Colonic mucosa (tissue), 4 donors: ENCODE measurements around the gene PKD1. TPM values are rescaled to one million over a fixed set of nuclear protein-coding genes. Genes with fewer than 3 reads are reported as not detected.
"Not testable (repeated sequence)": the region's sequence is repeated elsewhere in the genome, so short reads cannot be mapped to it uniquely, and the experiment has no call there.

Experiments
- DNase-seq: peaks from one replicate; pipeline ENCODE4 v3.0.0-alpha.2; 2020
- H3K27ac ChIP-seq: fragments of 200-600 bp; one replicate; pipeline ENCODE4 v1.8.0; 2021
- H3K27me3 ChIP-seq: fragments of 200-600 bp; one replicate; pipeline ENCODE4 v1.8.0; 2021
- H3K36me3 ChIP-seq: fragments of 200-600 bp; one replicate; pipeline ENCODE4 v1.8.0; 2021
- H3K4me1 ChIP-seq: fragments of 200-600 bp; one replicate; pipeline ENCODE4 v1.8.0; 2021; ENCODE audit warnings: mild to moderate bottlenecking
- H3K4me3 ChIP-seq: fragments of 200-600 bp; one replicate; pipeline ENCODE4 v1.8.0; 2021
- H3K9ac ChIP-seq, 2 donors: one replicate each; pipeline ENCODE4 v1.7.0; 2013; ENCODE audit warnings: control low read depth in 2 of 2, low read depth in 2 of 2, low read length in 2 of 2
- H3K9me3 ChIP-seq: fragments of 200-600 bp; one replicate; pipeline ENCODE4 v1.8.0; 2021
- intact Hi-C: fragments of 100-400 bp; cut with DNase I; formaldehyde crosslinking; loops from one replicate; pipeline ENCODE4 v1.14.1; 2022
- total RNA-seq, 2 donors: library from RNA; stranded (reverse); fragmentation: NEBNext Ultra II Directional in 1 of 2; extraction: Animal tissue kit (Norgen Biotek cat#: 25700) in 1 of 2; gene quantifications; one replicate each; pipeline ENCODE4 v1.2.1, GENCODE V29; 2021
- TF ChIP-seq, protein P1 (sequence below): fragments of 200-600 bp; IDR thresholded peaks from one replicate; pipeline ENCODE4 v1.8.0; 2022; ENCODE audit warnings: antibody characterized with exemption, mild to moderate bottlenecking
- donor health status: healthy.
- donor health status: DM: no; HTN: no; CAD: no.
- donor health status: DM: no; HTN: no; CAD: no.

The PKD1 gene
- total RNA-seq, 2 donors from 2014 or later = 48.2 to 83.5 TPM

DNA sequence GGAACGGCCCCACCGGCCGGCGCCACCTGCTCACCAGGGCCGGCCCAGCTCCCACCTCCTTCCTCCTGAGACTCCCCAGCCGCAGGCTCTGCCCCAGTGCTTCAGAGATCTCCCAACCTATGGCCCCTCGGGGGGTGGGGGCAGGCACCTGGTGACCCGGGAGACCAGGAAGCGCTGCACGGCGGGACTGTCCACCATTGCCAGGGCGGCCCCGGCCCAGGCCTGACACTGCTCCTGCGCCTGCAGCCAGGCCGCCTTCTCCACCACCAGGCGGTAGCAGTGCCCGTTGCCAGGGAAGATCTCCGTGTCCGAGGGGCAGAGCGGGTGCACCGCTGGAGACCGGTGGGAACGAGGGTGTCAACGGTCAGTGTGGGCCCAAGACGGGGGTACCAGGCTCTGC lies 18.4 kb downstream of the PKD1 start:
- H3K4me1 ChIP-seq, H3K9ac ChIP-seq, H3K9me3 ChIP-seq, intact Hi-C loops, DNase-seq, H3K27ac ChIP-seq, H3K4me3 ChIP-seq, H3K36me3 ChIP-seq, H3K27me3 ChIP-seq: not testable (repeated sequence)

DNA sequence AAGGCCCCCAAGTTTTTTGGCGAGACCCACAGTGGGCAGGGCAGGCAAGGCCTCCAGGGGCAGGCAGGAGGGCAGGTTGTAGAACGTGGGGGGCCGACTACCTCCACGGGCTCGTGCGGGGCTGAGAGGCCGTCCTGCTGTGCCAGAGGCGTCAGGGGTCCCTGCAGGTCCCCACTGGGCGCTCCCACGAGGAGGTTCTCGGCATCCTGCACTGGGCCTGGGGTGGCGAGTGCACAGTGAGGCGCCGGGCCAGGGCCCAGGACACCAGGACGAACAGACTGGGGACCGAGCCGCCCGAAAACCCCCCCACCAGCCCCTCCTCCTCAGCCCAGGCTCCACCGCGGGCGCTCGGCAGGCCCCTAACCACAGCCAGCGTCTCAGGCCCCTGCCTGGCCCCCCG lies 19.3 kb downstream of the PKD1 start:
- H3K9me3 ChIP-seq, H3K27me3 ChIP-seq, intact Hi-C loops, H3K4me1 ChIP-seq, H3K4me3 ChIP-seq, H3K27ac ChIP-seq, H3K9ac ChIP-seq, H3K36me3 ChIP-seq, DNase-seq: not testable (repeated sequence)

DNA sequence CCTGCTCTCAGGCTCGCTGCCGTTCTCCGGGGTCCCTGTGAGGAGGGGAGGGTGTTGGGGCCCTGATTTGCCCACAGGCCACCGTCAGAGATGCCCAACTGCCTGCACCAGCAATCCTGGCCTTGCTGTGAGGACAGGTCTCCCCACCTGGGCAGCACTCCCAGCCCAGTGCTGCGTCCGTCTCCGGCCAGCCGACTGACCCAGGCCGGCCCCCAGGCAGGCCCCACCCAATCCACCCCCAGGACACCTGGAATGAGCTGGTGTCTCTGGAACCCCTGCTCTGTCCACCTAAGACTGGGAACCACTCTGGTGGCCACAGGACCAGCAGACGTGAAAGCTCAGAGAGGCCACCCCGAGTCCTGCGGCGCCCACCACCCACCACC lies 20.1 kb downstream of the PKD1 start:
- DNase-seq = no peak
- H3K9me3 ChIP-seq = no peaks in the 10 kb centered on the region

DNA sequence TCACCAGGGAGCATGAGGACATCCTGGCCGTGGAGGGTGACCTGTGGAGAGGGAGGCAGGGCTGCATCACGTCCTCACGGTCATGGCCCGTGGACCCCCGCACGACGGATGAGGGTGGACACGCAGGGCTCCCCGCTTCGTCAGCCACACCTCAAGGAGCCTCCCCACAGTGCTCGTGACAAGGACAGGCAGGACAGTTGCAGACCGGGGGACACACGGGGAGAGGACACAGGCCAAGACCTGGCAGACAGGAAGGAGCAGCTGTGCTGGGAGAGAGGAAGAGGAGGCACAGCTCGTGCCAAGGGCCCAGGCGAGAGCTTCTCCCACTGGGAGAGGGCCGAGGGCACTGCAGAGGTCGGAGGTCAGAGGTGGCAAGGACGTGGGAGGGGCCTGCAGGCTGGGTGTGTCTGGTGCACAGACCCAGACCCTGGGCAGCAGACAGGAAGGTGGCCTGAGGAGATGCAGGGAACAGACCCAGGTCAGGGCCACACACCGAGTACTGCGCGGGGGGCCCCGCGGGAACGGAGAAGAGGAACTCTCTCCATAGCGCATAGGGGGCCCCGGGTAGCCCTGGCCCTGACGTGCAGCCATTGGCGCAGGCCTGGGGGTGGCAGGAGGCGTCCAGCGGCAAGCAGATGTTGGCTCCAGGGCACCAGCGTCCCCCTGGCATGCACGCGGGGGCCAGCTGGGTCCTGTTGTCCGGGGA lies 20.7 kb downstream of the PKD1 start:
- H3K27ac ChIP-seq, H3K4me1 ChIP-seq, H3K9ac ChIP-seq, H3K27me3 ChIP-seq, H3K4me3 ChIP-seq, DNase-seq, H3K36me3 ChIP-seq, intact Hi-C loops, H3K9me3 ChIP-seq: not testable (repeated sequence)

More for the DNA sequence above, 20.1 kb downstream of the PKD1 start:
- Histone ChIP-seq H3K27me3 (no peaks in the 10 kb centered on the region), H3K4me3 (no peak overlapping the region), H3K4me1 (no peaks in the 10 kb centered on the region), H3K9ac (no peak overlapping the region), H3K27ac (no peak overlapping the region), H3K36me3 (no peaks in the 10 kb centered on the region)
- TF ChIP-seq, protein P1, sequence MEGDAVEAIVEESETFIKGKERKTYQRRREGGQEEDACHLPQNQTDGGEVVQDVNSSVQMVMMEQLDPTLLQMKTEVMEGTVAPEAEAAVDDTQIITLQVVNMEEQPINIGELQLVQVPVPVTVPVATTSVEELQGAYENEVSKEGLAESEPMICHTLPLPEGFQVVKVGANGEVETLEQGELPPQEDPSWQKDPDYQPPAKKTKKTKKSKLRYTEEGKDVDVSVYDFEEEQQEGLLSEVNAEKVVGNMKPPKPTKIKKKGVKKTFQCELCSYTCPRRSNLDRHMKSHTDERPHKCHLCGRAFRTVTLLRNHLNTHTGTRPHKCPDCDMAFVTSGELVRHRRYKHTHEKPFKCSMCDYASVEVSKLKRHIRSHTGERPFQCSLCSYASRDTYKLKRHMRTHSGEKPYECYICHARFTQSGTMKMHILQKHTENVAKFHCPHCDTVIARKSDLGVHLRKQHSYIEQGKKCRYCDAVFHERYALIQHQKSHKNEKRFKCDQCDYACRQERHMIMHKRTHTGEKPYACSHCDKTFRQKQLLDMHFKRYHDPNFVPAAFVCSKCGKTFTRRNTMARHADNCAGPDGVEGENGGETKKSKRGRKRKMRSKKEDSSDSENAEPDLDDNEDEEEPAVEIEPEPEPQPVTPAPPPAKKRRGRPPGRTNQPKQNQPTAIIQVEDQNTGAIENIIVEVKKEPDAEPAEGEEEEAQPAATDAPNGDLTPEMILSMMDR = no peak
- intact Hi-C loops = no loop called here

DNA sequence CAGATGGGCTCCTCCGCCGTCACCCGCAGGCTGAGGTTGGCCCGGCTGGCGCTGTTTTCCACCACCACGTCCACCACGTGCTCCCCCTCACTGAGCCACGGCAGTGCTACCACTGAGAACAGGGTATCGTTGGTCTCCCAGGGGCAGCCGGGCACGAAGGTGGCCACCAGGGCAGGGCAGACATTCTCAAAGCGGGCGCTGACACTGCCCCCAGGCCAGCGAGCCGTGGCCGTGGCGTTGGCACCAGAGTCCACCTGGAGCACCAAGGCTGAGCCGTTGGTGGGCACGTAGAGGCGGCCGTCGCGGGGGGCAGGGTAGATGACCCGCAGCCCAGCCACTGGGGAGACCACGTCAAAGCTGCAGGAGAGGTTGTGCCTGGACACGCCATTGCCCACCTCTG lies 21.5 kb downstream of the PKD1 start:
- H3K4me3 ChIP-seq, DNase-seq, H3K27me3 ChIP-seq, H3K9me3 ChIP-seq, H3K4me1 ChIP-seq, H3K36me3 ChIP-seq, intact Hi-C loops, H3K9ac ChIP-seq, H3K27ac ChIP-seq: not testable (repeated sequence)

DNA sequence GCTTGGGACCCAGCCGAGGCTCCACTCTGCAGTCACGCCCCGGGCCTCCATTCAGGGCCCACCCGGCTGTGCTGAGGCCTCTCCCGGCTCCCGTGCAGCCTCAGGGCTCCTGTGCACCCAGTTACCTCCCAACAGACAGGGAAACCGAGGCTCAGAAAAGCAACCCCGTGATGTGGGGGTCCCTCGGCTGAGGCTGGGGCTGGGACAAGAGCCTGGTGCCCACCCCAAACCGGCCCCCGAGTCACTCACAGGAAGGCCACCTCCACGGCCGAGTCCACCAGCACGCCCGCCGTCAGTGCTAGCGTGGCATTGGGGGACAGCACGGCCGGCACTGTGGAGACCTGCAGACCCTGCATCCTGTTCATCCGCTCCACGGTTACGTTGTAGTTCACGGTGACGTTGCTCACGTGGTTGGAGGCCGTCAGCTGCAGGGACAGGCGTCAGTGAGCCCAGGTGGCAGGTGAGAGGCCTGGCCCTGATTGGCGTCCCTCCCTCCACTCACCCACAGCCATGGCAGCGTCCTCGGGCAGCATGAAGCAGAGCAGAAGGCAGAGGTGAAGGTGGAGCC lies 23.1 kb downstream of the PKD1 start:
- H3K4me1 ChIP-seq, intact Hi-C loops, H3K9me3 ChIP-seq, H3K27me3 ChIP-seq, DNase-seq, H3K27ac ChIP-seq, H3K36me3 ChIP-seq, H3K9ac ChIP-seq, H3K4me3 ChIP-seq: not testable (repeated sequence)

DNA sequence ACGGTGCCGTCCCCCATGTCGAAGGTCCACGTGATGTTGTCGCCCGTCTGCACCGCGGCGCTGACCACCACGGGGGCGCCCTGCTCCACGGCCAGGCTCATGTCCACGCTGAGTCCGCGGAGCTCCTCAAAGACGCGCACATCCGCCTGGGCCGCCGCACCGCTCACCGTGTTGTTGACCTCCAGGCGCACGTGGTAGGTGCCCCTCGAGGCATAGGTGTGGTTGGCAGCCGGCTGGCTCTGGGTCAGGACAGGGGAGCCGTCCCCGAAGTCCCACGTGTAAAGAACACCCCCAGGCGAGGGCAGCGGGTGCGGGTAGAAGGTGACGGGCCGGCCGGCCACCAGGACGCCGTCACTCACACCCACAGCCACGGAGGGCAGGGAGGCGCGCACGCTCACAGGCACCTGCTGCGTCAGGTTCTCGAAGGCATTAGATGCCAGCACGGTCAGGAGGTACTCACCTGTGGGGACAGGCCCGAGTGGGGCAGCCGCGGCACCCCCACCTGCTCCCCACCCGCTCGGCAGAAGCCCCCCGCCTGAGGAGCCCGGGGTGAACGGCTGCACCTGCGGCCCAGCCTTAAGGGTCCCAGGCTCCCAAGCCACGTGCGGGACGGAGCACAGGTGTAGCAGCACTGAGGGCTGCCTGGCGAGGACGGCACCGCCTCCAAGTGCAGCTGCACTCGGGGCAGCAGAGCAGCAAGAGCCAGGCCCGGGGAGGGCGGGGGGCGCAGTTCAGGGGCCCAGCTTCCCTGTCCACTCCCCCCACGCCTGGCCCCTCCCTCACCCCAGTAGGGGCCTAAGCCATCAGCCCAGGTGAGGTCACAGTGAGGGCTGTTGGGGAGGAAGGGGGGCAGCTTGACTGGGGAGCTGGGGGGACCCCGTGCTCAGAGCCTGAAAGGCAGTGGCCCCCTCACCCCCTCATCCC lies 24.0 kb downstream of the PKD1 start:
- H3K4me3 ChIP-seq, H3K9me3 ChIP-seq, H3K27ac ChIP-seq, H3K27me3 ChIP-seq, H3K36me3 ChIP-seq, H3K9ac ChIP-seq, H3K4me1 ChIP-seq, intact Hi-C loops, DNase-seq: not testable (repeated sequence)

DNA sequence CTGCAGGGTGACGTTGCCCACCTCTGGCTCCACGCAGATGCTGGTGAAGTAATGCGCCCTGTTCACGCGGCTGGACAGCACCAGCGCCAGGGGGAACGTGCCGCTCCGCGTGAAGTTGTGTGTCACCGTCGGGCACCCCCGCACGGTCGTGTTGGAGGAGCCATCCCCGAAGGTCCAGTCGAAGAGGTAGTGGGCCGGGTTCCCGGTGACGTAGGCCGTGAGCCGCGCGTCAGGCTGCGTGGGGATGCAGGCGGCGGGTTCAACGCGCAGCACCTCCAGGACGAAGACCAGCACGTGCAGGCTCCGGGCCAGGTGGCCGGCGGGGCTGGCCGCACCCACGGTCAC lies 24.7 kb downstream of the PKD1 start:
- DNase-seq, H3K27me3 ChIP-seq, H3K27ac ChIP-seq, intact Hi-C loops, H3K36me3 ChIP-seq, H3K9ac ChIP-seq, H3K4me3 ChIP-seq, H3K9me3 ChIP-seq, H3K4me1 ChIP-seq: not testable (repeated sequence)

DNA sequence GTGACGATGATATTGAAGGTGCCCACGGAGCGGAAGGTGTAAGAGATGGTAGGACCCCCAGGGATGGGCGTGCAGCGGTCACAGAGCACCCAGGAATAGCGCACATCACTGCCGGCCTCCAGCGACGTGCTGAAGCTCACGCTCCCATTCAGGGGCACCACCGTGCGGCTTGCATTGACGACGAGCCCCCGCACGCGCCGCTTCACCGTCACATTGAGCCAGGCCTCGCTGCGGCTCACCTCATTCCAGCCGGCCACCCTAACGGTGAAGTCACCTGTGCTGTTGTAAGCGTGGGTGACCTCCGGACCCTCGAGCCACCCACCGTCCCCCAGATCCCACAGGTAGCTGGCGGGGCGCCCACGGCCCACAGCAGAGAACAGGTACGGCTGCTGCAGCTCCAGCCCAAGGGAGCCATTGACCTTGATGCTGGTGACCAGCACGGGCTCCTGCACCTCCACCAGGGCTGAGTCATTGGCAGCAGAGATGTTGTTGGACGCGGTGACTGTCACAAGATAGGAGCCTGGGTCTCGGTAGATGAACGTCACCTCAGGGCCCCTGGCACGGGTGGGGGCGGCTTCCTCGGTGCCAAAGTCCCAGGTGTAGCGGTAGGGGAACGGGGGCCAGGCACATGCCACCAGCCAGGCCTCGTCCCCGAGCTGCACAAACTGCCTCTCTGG lies 25.2 kb downstream of the PKD1 start:
- H3K27me3 ChIP-seq, H3K4me3 ChIP-seq, H3K27ac ChIP-seq, intact Hi-C loops, H3K36me3 ChIP-seq, H3K4me1 ChIP-seq, H3K9ac ChIP-seq, DNase-seq, H3K9me3 ChIP-seq: not testable (repeated sequence)

DNA sequence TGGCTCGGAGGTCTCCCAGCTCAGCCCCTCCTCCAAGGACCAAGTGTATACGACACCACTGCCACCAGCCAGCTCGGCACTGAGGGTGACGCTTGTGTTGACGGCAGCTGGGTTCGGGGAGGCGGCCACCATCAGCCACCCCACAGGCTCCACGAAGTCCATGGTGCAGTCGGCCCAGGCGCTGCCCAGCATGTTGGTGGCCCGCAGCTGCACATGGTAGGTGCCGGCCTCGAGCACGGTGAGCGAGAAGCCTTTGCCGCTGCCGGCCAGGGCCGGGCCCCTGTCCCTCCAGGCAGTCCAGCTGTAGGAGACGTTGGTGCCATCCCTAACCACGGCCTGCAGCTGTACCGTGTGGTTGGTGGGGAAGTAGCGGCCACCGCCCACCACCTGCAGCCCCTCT lies 25.8 kb downstream of the PKD1 start:
- H3K9ac ChIP-seq, intact Hi-C loops, H3K27me3 ChIP-seq, H3K4me3 ChIP-seq, H3K36me3 ChIP-seq, H3K4me1 ChIP-seq, H3K27ac ChIP-seq, DNase-seq, H3K9me3 ChIP-seq: not testable (repeated sequence)

DNA sequence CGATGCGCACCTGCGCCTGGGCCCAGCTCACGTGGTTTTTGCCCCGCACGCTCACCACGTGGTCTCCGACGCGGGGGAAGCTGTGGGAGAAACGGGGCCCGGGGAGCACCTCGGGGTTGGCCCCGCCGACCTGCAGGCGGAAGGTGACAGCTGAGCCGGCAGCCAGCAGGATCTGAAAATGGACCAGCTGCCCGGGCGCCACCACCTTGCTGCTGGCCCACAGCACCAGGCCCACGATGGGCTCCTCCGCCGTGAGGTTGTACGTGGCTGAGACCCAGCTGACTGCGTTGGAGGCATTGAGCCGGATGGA lies 26.5 kb downstream of the PKD1 start:
- H3K27me3 ChIP-seq, intact Hi-C loops, H3K4me3 ChIP-seq, H3K27ac ChIP-seq, H3K9ac ChIP-seq, H3K36me3 ChIP-seq, DNase-seq, H3K4me1 ChIP-seq, H3K9me3 ChIP-seq: not testable (repeated sequence)
